ENCODE results near the gene GPSM1.

GRCh38 chr9:136364942-136365774, 37.8 kb downstream of the GPSM1 start:
- no peak for TF ChIP-seq MAX (IDR thresholded peaks at IDR 0.05)
- TF ChIP-seq POLR2A (IDR thresholded peaks at IDR 0.05; ENCODE audit: borderline replicate concordance, extremely low read depth, insufficient read depth, insufficient read length), result no peak
- no peak for TF ChIP-seq CBX3 (IDR thresholded peaks at IDR 0.05; ENCODE audit: low read depth)
- no peak for TF ChIP-seq RAD21 (IDR thresholded peaks at IDR 0.05; ENCODE audit: low read depth)
- TF ChIP-seq CEBPB (IDR thresholded peaks at IDR 0.05; ENCODE audit: low read depth), result no peak
- no peak for TF ChIP-seq POLR2AphosphoS5 (IDR thresholded peaks at IDR 0.05; ENCODE audit: low read depth, low read length)
- no peak for TF ChIP-seq CTCF (IDR thresholded peaks at IDR 0.05 in 2 of 3, conservative IDR thresholded peaks at IDR 0.05 in 1 of 3; ENCODE audit: borderline replicate concordance in 1 of 3, insufficient read depth in 1 of 3, low read depth in 2 of 3, low read length in 2 of 3)
- TF ChIP-seq EZH2 (IDR thresholded peaks at IDR 0.05), result no peak
- TF ChIP-seq SRF (IDR thresholded peaks at IDR 0.05; ENCODE audit: low read depth), result no peak

All from HCT116 (cell line).